ENCODE measurements around the gene PDE8A. TPM values are rescaled to one million over a fixed set of nuclear protein-coding genes. Genes with fewer than 3 reads are reported as not detected.
"Not testable (repeated sequence)": the region's sequence is repeated elsewhere in the genome, so short reads cannot be mapped to it uniquely, and the experiment has no call there.

Gene PDE8A
- total and polyA plus RNA-seq, 2 experiments from 2014 or later: 5.6 to 7.5 TPM

GRCh38 chr15:84987351-84987750, 5.7 kb downstream of the PDE8A start:
- not testable (repeated sequence) for H3K27ac ChIP-seq (ENCODE audit: low read depth); H3K4me2 ChIP-seq; H3K9me3 Mint-ChIP-seq; H2AFZ ChIP-seq; DNase-seq (ENCODE audit: low spot score); ATAC-seq; H3K4me3 Mint-ChIP-seq; H3K27ac Mint-ChIP-seq; H3K4me3 ChIP-seq; H3K9me2 ChIP-seq (ENCODE audit: insufficient read depth); H3K36me3 Mint-ChIP-seq (ENCODE audit: low read depth); H3K36me3 ChIP-seq (ENCODE audit: insufficient read depth); H3F3A ChIP-seq (replicated peaks; ENCODE audit: low read depth)
- H3K27me3 Mint-ChIP-seq (ENCODE audit: insufficient read depth, low read depth, poor library complexity): peaks cover 17% of the 10 kb centered on the region
- H3K79me2 ChIP-seq (replicated peaks; ENCODE audit: insufficient read depth): peaks cover 24% of the 10 kb centered on the region
- H3K27me3 ChIP-seq (ENCODE audit: insufficient read depth): peaks cover 29% of the 10 kb centered on the region
- peaks cover 13% of the 10 kb centered on the region for H4K20me1 ChIP-seq (replicated peaks; ENCODE audit: insufficient read depth)
- H3K4me1 ChIP-seq (ENCODE audit: insufficient read depth): peaks cover 15% of the 10 kb centered on the region; the same call in 1 of the 2 replicates
- H3K4me1 Mint-ChIP-seq: peaks cover 16% of the 10 kb centered on the region

GRCh38 chr15:84987949-84988624, 6.4 kb downstream of the PDE8A start:
- no peak for DNase-seq (ENCODE audit: low spot score)
- no peak for ATAC-seq
- peaks cover 9% of the 10 kb centered on the region for H3K27me3 Mint-ChIP-seq (ENCODE audit: insufficient read depth, low read depth, poor library complexity)
- no peak overlapping the region; the same call in 1 of the 2 replicates for H3K27ac Mint-ChIP-seq
- H3F3A ChIP-seq (replicated peaks; ENCODE audit: low read depth): no peaks in the 10 kb centered on the region
- H2AFZ ChIP-seq: no peak overlapping the region
- peaks cover 21% of the 10 kb centered on the region for H3K27me3 ChIP-seq (ENCODE audit: insufficient read depth)
- H3K9me3 Mint-ChIP-seq: no peaks in the 10 kb centered on the region
- no peaks in the 10 kb centered on the region; the same call in 1 of the 3 replicates for H3K36me3 Mint-ChIP-seq (ENCODE audit: low read depth)
- no peak overlapping the region for H3K4me3 Mint-ChIP-seq
- H3K4me1 Mint-ChIP-seq: peaks cover 9% of the 10 kb centered on the region
- H4K20me1 ChIP-seq (replicated peaks; ENCODE audit: insufficient read depth): peaks cover 12% of the 10 kb centered on the region
- no peak overlapping the region for H3K27ac ChIP-seq (ENCODE audit: low read depth)
- no peak overlapping the region for H3K4me2 ChIP-seq
- no peaks in the 10 kb centered on the region for H3K9me2 ChIP-seq (ENCODE audit: insufficient read depth)
- peaks cover 11% of the 10 kb centered on the region; the same call in 1 of the 2 replicates for H3K4me1 ChIP-seq (ENCODE audit: insufficient read depth)
- H3K4me3 ChIP-seq: no peak overlapping the region
- no peaks in the 10 kb centered on the region for H3K36me3 ChIP-seq (ENCODE audit: insufficient read depth)
- peaks cover 24% of the 10 kb centered on the region for H3K79me2 ChIP-seq (replicated peaks; ENCODE audit: insufficient read depth)
- no peak for TF ChIP-seq ETS1 (IDR thresholded peaks at IDR 0.05)
- TF ChIP-seq ZNF114 (CRISPR knock-in tag; IDR thresholded peaks at IDR 0.05): no peak
- no peak for TF ChIP-seq ZNF331 (CRISPR knock-in tag; IDR thresholded peaks at IDR 0.05; ENCODE audit: low read depth)
- no peak for TF ChIP-seq EZH2phosphoT487 (IDR thresholded peaks at IDR 0.05; ENCODE audit: unreplicated experiment)
- TF ChIP-seq NANOG (IDR thresholded peaks at IDR 0.05; ENCODE audit: borderline replicate concordance): no peak
- no peak for TF ChIP-seq CREB1 (CRISPR knock-in tag; IDR thresholded peaks at IDR 0.05; ENCODE audit: low read depth)
- TF ChIP-seq CTCF (conservative IDR thresholded peaks at IDR 0.05; ENCODE audit: low read depth in 2 of 2): no peak
- no peak for TF ChIP-seq POLR2AphosphoS5 (IDR thresholded peaks at IDR 0.05; ENCODE audit: low read depth)
- TF ChIP-seq JUNB (IDR thresholded peaks at IDR 0.05; ENCODE audit: unreplicated experiment): no peak
- TF ChIP-seq EZH2 (IDR thresholded peaks at IDR 0.05; ENCODE audit: low read depth, unreplicated experiment): no peak
- no peak for TF ChIP-seq REST (IDR thresholded peaks at IDR 0.05; ENCODE audit: unreplicated experiment)
- no peak for TF ChIP-seq STAT1 (IDR thresholded peaks at IDR 0.05; ENCODE audit: unreplicated experiment)
